Trophoblast cell (in vitro differentiated cells and primary cell): ENCODE data around the gene WDR82.

Source experiments
- DNase-seq, 2 donors: peaks; one replicate each; pipeline ENCODE4 v3.0.0-alpha.2; 2016
- H2AFZ ChIP-seq: 2 replicates; pipeline ENCODE4 v1.6.1; 2013; ENCODE audit warnings: low read length, moderate library complexity, mild to moderate bottlenecking; ENCODE audit not compliant: insufficient read depth, poor library complexity
- H2AK5ac ChIP-seq: 2 replicates; pipeline ENCODE4 v1.6.1; 2013; ENCODE audit warnings: mild to moderate bottlenecking, low read length
- H2BK120ac ChIP-seq: 2 replicates; pipeline ENCODE4 v1.6.1; 2013; ENCODE audit warnings: low read length, mild to moderate bottlenecking, moderate library complexity; ENCODE audit not compliant: insufficient read depth, poor library complexity
- H2BK12ac ChIP-seq: 2 replicates; pipeline ENCODE4 v1.6.1; 2013; ENCODE audit warnings: mild to moderate bottlenecking, low read length, moderate library complexity
- H2BK5ac ChIP-seq: 2 replicates; pipeline ENCODE4 v1.6.1; 2013; ENCODE audit warnings: low read length, low read depth, moderate library complexity, mild to moderate bottlenecking; ENCODE audit not compliant: poor library complexity
- H3K14ac ChIP-seq: 2 replicates; pipeline ENCODE4 v1.6.1; 2013; ENCODE audit warnings: mild to moderate bottlenecking, low read length
- H3K18ac ChIP-seq: 2 replicates; pipeline ENCODE4 v1.6.1; 2013; ENCODE audit warnings: mild to moderate bottlenecking, low read length
- H3K23ac ChIP-seq: 2 replicates; pipeline ENCODE4 v1.6.1; 2013; ENCODE audit warnings: low read length
- H3K27ac ChIP-seq: 2 replicates; pipeline ENCODE4 v1.5.1; 2013; ENCODE audit warnings: low read depth, mild to moderate bottlenecking, inconsistent platforms, low read length, moderate library complexity
- H3K27me3 ChIP-seq: 2 replicates; pipeline ENCODE4 v1.6.1; 2013; ENCODE audit warnings: inconsistent platforms, mild to moderate bottlenecking, low read length, moderate library complexity; ENCODE audit not compliant: insufficient read depth
- H3K36me3 ChIP-seq, 2 experiments: 1 replicate in 1 of 2; 2 replicates in 1 of 2; pipeline ENCODE4 v1.6.1; 2013; ENCODE audit warnings: low read length in 2 of 2, mild to moderate bottlenecking in 2 of 2, moderate library complexity in 1 of 2; ENCODE audit not compliant: insufficient read depth in 2 of 2, control insufficient read depth in 1 of 2
- H3K4ac ChIP-seq: 2 replicates; pipeline ENCODE4 v1.6.1; 2013; ENCODE audit warnings: low read depth, mild to moderate bottlenecking, low read length, moderate library complexity
- H3K4me1 ChIP-seq, 2 experiments: 1 replicate in 1 of 2; 2 replicates in 1 of 2; pipeline ENCODE4 v1.6.1; 2013; ENCODE audit warnings: low read length in 2 of 2, mild to moderate bottlenecking in 2 of 2, moderate library complexity in 1 of 2; ENCODE audit not compliant: insufficient read depth in 2 of 2, control insufficient read depth in 1 of 2
- H3K4me2 ChIP-seq: 2 replicates; pipeline ENCODE4 v1.6.1; 2013; ENCODE audit warnings: inconsistent platforms, mild to moderate bottlenecking, low read length, moderate library complexity
- H3K4me3 ChIP-seq: 2 replicates; pipeline ENCODE4 v1.5.1; 2013; ENCODE audit warnings: mild to moderate bottlenecking, low read depth, low read length, inconsistent platforms
- H3K79me1 ChIP-seq: one replicate; pipeline ENCODE4 v1.6.1; 2013; ENCODE audit warnings: low read length
- H3K79me2 ChIP-seq: 2 replicates; pipeline ENCODE4 v1.6.1; 2013; ENCODE audit warnings: low read length, mild to moderate bottlenecking; ENCODE audit not compliant: control insufficient read depth, insufficient read depth, poor library complexity
- H3K9ac ChIP-seq: 2 replicates; pipeline ENCODE4 v1.6.1; 2013; ENCODE audit warnings: mild to moderate bottlenecking, low read length
- H3K9me3 ChIP-seq: 2 replicates; pipeline ENCODE4 v1.6.1; 2013; ENCODE audit warnings: low read depth, mild to moderate bottlenecking, control low read depth, inconsistent platforms, low read length; ENCODE audit not compliant: insufficient read depth
- H4K12ac ChIP-seq: 2 replicates; pipeline ENCODE4 v1.6.1; 2013; ENCODE audit warnings: low read depth, mild to moderate bottlenecking, low read length, moderate library complexity
- H4K8ac ChIP-seq: 2 replicates; pipeline ENCODE4 v1.6.1; 2013; ENCODE audit warnings: low read depth, mild to moderate bottlenecking, low read length, moderate library complexity
- H4K91ac ChIP-seq: one replicate; pipeline ENCODE4 v1.6.1; 2013; ENCODE audit warnings: low read depth, mild to moderate bottlenecking, low read length, moderate library complexity
- WGBS: extraction: QIAGEN DNeasy Blood & Tissue Kit; methylation state at CpG from one replicate; pipeline ENCODE4 v1.1.7; 2013; ENCODE audit warnings: missing lambda C conversion rate; ENCODE audit not compliant: insufficient read length, insufficient coverage; ENCODE audit errors: extremely low coverage; 5-methylcytosine and 5-hydroxymethylcytosine counted together

Gene WDR82

GRCh38 chr3:52216585-52217408, 61.7 kb downstream of the WDR82 start:
- Histone ChIP-seq H2AFZ (no peak overlapping the region), H3K27ac (peak overlapping the region; percentile 34), H4K12ac (no peak overlapping the region), H3K18ac (no peak overlapping the region), H3K79me2 (no peaks in the 10 kb centered on the region), H3K4me1 (peaks cover 22 to 37% of the 10 kb centered on the region in 2 experiments), H3K79me1 (peaks cover 8% of the 10 kb centered on the region), H3K9me3 (peaks cover 3% of the 10 kb centered on the region), H4K91ac (no peak overlapping the region), H3K4ac (no peak overlapping the region), H2BK5ac (no peak overlapping the region), H3K9ac (no peak overlapping the region), H3K27me3 (no peaks in the 10 kb centered on the region), H3K36me3 (peaks cover 31 to 32% of the 10 kb centered on the region in 2 experiments), H4K8ac (no peak overlapping the region), H3K4me3 (no peak overlapping the region), H3K23ac (no peak overlapping the region), H2BK12ac (peak overlapping the region; percentile 47), H3K4me2 (no peak overlapping the region), H2BK120ac (no peak overlapping the region), H2AK5ac (no peak overlapping the region), H3K14ac (no peak overlapping the region)
- no CpG with 5 or more reads among the region's 13 CpGs for WGBS
- peak in 1 of 2 donors; percentile 21 for DNase-seq

- Histone ChIP-seq H3K4me2 (no peak overlapping the region), H4K91ac (no peak overlapping the region), H3K9me3 (peaks cover 5% of the 10 kb centered on the region), H2BK5ac (no peak overlapping the region), H3K9ac (no peak overlapping the region), H3K79me1 (peaks cover 8% of the 10 kb centered on the region), H3K27me3 (no peaks in the 10 kb centered on the region), H2AK5ac (no peak overlapping the region), H3K4me3 (no peak overlapping the region), H2BK120ac (no peak overlapping the region), H4K12ac (no peak overlapping the region), H3K23ac (no peak overlapping the region), H3K4ac (no peak overlapping the region), H3K36me3 (peaks cover 40 to 45% of the 10 kb centered on the region in 2 experiments), H3K27ac (no peak overlapping the region), H3K18ac (no peak overlapping the region), H4K8ac (no peak overlapping the region), H3K4me1 (peaks cover 19 to 32% of the 10 kb centered on the region in 2 experiments), H2AFZ (no peak overlapping the region), H3K79me2 (no peaks in the 10 kb centered on the region), H2BK12ac (no peak overlapping the region), H3K14ac (no peak overlapping the region)
- WGBS, result no CpG with 5 or more reads among the region's 7 CpGs
- DNase-seq, result no peak
Measured at GRCh38 chr3:52215351-52215750, 63.1 kb downstream of the WDR82 start.

GRCh38 chr3:52213901-52214300, 64.5 kb downstream of the WDR82 start:
- H2AFZ ChIP-seq, result no peak overlapping the region
- H2BK12ac ChIP-seq, result no peak overlapping the region
- H3K4me3 ChIP-seq, result no peak overlapping the region
- no peaks in the 10 kb centered on the region for H3K27me3 ChIP-seq
- H2BK120ac ChIP-seq, result no peak overlapping the region
- peaks cover 5% of the 10 kb centered on the region for H3K9me3 ChIP-seq
- H3K27ac ChIP-seq, result no peak overlapping the region
- peaks cover 48 to 56% of the 10 kb centered on the region in 2 experiments for H3K36me3 ChIP-seq
- no peak overlapping the region for H4K91ac ChIP-seq
- no peak overlapping the region for H3K9ac ChIP-seq
- no peak overlapping the region for H3K4ac ChIP-seq
- peaks cover 7 to 20% of the 10 kb centered on the region in 2 experiments for H3K4me1 ChIP-seq
- H3K4me2 ChIP-seq, result no peak overlapping the region
- DNase-seq, result no peak
- H4K8ac ChIP-seq, result no peak overlapping the region
- peaks cover 6% of the 10 kb centered on the region for H3K79me1 ChIP-seq
- no peak overlapping the region for H2AK5ac ChIP-seq
- no peak overlapping the region for H4K12ac ChIP-seq
- no peaks in the 10 kb centered on the region for H3K79me2 ChIP-seq
- H3K23ac ChIP-seq, result no peak overlapping the region
- no peak overlapping the region for H2BK5ac ChIP-seq
- H3K14ac ChIP-seq, result no peak overlapping the region
- H3K18ac ChIP-seq, result no peak overlapping the region

- no peak overlapping the region for H2BK120ac ChIP-seq
- H3K27ac ChIP-seq, result no peak overlapping the region
- no peak overlapping the region for H3K4me3 ChIP-seq
- H3K36me3 ChIP-seq, result peaks cover 52 to 63% of the 10 kb centered on the region in 2 experiments
- H3K9me3 ChIP-seq, result peaks cover 5% of the 10 kb centered on the region
- no peaks in the 10 kb centered on the region for H3K79me1 ChIP-seq
- no CpG with 5 or more reads among the region's 8 CpGs for WGBS
- no peaks in the 10 kb centered on the region for H3K79me2 ChIP-seq
- no peak overlapping the region for H3K4ac ChIP-seq
- peaks cover 3 to 12% of the 10 kb centered on the region in 2 experiments for H3K4me1 ChIP-seq
- H3K27me3 ChIP-seq, result no peaks in the 10 kb centered on the region
- DNase-seq, result no peak
- H3K23ac ChIP-seq, result no peak overlapping the region
- H2BK5ac ChIP-seq, result no peak overlapping the region
- no peak overlapping the region for H4K8ac ChIP-seq
- H4K12ac ChIP-seq, result no peak overlapping the region
- no peak overlapping the region for H2AK5ac ChIP-seq
- H3K18ac ChIP-seq, result no peak overlapping the region
- H3K14ac ChIP-seq, result no peak overlapping the region
- H3K9ac ChIP-seq, result no peak overlapping the region
- H2AFZ ChIP-seq, result no peak overlapping the region
- H2BK12ac ChIP-seq, result no peak overlapping the region
- no peak overlapping the region for H4K91ac ChIP-seq
- no peak overlapping the region for H3K4me2 ChIP-seq
Measured at GRCh38 chr3:52213005-52213404, 65.4 kb downstream of the WDR82 start.
